Pons (tissue), 1 donor: Measurements from ENCODE around the gene TRMO.

Experiments
- DNase-seq: peaks from one replicate; pipeline ENCODE4 v3.0.0-alpha.2; 2016; ENCODE audit warnings: low spot score

The TRMO gene

DNA sequence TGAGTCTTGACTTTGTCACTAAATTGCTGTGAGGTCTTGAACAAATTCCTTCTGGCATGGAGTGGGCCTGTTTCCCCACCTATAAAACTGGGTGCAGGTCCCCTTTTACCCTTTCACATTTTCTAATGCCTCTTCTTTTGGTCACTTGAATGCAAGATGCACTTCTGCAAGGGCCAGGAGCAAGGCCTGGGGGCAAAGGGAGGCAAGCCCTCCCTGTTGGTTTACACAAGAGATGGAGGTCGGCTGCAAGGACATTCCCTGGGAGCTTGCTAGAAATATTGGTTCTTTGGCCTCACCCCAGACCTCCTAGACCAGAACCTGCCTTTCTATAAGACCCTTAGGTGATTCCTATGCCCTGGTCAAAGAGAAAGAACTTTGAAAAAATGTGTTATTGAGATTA is 63.5 kb downstream of the TRMO start:
- no peak for DNase-seq

DNA sequence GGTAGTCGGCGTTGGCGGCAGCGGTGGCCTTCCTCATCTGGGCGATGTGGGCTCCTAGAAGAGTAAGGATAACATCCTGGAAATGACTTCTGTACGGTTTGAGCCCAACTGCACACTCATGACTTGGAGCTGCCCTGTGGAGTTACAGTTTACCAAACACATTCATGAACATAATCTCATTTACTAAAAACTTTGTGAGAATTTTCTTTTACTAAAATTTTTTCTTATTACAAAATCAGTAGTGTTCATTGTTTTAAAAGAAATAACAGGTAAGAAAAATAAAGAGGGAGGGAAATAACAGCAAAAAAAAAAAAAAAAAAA is 63.9 kb downstream of the TRMO start:
- DNase-seq = no peak

DNA sequence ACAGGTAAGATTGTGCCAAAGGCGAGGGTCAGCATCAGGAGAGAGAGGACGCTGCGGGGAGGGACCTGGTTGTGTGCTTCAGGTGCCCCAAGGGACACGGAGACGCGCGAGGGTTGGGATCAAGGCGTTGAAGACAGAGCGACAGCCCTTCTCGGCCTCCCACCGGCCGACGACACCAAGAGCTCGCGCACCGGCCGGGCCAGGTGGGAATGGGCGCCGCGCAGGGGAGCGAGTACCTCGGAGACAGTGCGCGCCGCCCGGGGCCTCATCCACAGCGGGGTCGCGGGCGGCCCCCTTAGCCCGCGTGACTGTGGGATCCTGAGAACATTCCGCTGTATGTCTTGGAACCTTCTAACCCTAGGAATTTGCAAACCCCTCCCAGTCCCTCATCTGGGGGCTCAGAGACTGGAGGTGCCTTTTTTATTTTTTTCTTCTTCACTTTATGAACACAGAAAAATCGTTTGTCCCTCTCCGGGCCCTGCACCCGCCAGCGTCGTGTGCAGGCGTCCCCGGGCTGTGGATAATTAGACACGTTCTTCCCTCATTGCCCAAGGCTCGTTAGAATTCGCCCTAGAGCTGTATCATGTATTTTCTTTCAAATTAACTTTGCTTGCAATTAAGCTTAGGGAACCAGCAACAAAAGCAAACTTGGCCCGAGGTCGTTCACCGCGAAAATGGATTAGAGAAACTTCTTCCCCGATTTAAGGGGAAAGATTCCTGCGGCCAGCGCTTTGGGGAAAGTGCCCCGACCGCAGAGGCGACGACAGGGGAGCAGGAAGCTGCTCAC is 64.5 kb downstream of the TRMO start:
- DNase-seq = no peak

DNA sequence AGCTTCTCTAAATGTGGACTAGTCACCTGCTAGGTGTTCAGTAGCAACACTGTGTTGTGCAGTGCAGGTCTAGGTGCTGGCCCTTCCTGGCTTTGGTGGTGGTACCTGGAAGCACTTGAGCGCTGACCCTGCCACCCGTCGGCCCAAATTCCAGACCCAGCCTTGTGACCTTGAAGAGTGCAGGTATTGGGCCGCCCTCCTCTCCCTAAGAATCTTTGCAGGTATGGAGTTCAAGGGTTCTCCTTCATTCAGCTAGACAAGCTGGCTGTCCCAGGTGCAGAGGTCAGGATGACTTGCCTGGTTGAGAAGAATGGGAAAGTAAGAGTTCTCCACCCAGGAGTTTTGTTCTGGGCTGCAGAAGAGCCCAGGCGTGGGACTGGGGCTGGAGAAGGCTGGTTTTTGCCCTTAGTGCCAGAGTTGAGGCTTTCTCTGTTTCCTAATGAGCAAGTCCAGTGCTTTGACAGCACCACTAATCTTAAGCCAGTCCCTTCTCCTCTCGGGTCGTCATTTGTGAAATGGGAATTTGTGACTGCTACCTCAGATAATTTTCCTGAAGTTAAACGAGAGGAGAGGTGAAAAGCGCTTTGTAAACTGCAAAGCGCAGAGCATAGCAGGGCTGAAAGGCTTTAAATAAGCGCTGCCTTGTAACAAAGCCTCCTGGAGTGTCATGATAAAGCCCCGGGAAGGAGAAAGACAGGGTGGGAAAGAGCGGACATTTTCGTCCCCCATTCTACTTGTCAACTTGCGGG is 65.3 kb downstream of the TRMO start:
- DNase-seq = no peak

DNA sequence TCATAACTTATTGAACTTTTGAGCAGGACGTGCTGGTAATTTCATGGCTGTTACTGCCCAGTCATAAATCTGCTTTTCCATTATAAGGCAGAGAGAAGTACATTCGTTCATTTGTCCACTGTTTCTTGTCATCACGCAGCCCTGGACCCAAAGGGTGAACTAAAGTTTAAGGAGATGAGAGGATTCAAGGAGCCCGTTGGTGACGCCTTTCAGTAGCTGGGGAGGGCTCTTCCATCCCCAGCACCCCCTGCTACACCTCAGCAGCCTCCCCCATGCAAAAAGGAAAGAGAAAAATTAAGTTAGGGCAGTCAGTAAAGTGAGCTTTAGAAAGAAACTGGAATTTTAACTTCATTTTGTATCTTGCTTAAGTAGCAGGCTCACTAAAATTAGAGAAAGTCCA is 66.4 kb downstream of the TRMO start:
- DNase-seq = no peak

DNA sequence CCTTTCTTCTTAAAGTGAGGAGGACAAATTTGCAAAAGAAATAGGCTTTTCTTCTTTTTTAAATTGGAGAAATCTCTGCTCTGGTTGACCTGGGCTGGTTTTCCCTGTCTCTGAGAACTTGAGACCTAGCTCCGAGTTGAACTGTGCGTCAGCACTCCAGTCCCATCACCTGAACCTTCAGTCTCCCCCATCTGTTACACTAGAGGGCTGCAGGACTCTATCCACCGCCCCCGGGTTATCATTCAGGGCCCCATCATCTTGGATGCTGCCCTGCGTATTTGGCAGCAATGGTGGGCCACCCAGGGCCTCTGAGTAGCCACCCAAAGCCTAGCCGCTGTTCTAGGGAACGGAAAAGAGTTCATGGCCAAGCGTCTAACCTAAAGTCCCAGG is 66.8 kb downstream of the TRMO start:
- no peak for DNase-seq

DNA sequence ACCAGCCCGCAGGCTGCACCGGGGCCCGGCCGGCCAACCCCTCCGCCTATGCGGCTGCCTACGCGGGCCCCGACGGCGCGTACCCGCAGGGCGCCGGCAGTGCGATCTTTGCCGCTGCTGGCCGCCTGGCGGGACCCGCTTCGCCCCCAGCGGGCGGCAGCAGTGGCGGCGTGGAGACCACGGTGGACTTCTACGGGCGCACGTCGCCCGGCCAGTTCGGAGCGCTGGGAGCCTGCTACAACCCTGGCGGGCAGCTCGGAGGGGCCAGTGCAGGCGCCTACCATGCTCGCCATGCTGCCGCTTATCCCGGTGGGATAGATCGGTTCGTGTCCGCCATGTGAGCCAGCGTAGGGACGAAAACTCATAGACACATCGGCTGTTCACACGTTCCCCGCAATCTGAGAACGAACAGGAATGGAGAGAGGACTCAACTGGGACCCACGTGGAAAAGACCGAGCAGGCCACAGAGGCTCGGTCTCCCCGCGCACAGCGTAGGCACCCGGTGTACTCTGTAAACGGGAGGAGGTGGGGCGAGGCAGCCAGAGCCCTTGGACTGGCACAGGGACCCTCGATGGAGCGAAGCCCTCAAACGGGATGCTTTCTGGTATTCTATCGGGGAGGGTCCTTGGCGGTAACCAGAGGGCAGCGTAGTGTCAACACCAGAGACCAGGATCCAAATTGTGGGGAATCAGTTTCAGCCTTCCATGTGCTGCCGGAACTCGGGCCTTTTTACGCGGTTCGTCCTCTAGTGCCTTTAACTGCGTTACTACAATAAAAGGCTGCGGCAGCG is 67.4 kb downstream of the TRMO start:
- DNase-seq = no peak
